HepG2 (cell line): ENCODE measurements around the gene ZNF467. TPM values are rescaled to one million over a fixed set of nuclear protein-coding genes. Genes with fewer than 3 reads are reported as not detected.

Experiments used
- ATAC-seq: fragments of 200-7000 bp; cut with Tn5 transposase; 3 replicates; pipeline ENCODE4 v1.9.1; 2020; ENCODE audit warnings: mild to moderate bottlenecking, moderate library complexity
- BruUV-seq: library from RNA; stranded (reverse); fragments of 400-500 nt; replicated peaks from 2 replicates; lab custom pipeline; 2021; lab: Mats Ljungman, UMichigan
- CTCF ChIA-PET: fragments of 300-600 bp; formaldehyde crosslinking; extraction: SDS; loops from one replicate; lab custom pipeline; 2021; ENCODE audit warnings: low total read pairs, inconsistent platforms, low intra/inter-chr PET ratio; lab: Yijun Ruan, JAX
- POLR2A ChIA-PET: fragments of 350-600 bp; sonication (Branson Sonifier 250); formaldehyde crosslinking; loops from one replicate; lab custom pipeline; 2020; ENCODE audit warnings: antibody characterized with exemption, inconsistent platforms; lab: Yijun Ruan, JAX
- DNase-seq: peaks from one replicate; pipeline ENCODE4 v3.0.0-alpha.2; 2015; ENCODE audit warnings: low spot score
- FAIRE-seq: peaks from 3 replicates; lab custom pipeline; 2011; peaks lifted over from hg19 to GRCh38; lab: Jason Lieb, UNC
- H2AFZ ChIP-seq: one replicate; pipeline ENCODE4 v1.6.1; 2011; ENCODE audit warnings: low read length, inconsistent platforms
- H3K27ac ChIP-seq: fragments of 300-600 bp; 3 replicates; pipeline ENCODE4 v1.8.0; 2011; ENCODE audit warnings: mixed run types, mild to moderate bottlenecking, mixed read lengths, low read length, inconsistent platforms; ENCODE audit not compliant: insufficient read depth; ENCODE audit errors: extremely low read length
- H3K27me3 ChIP-seq, 2 experiments: fragments of 200-600 bp in 1 of 2; 2 replicates in 1 of 2; 3 replicates in 1 of 2; pipeline versions ENCODE4 v1.6.0 to v1.8.0; 2011; ENCODE audit warnings: low read length in 2 of 2, mild to moderate bottlenecking in 2 of 2, moderate library complexity in 2 of 2, inconsistent platforms in 1 of 2; ENCODE audit not compliant: insufficient read depth in 2 of 2, control insufficient read depth in 1 of 2
- H3K36me3 ChIP-seq, 2 experiments: fragments of 200-600 bp in 1 of 2; replicated peaks in 1 of 2; 2 replicates in 1 of 2; 3 replicates in 1 of 2; pipeline versions ENCODE4 v1.5.1 to v1.8.0; 2011; ENCODE audit warnings: low read length in 2 of 2, inconsistent platforms in 1 of 2; ENCODE audit not compliant: insufficient read depth in 2 of 2, control insufficient read depth in 1 of 2
- H3K4me1 ChIP-seq: 2 replicates; pipeline ENCODE4 v1.5.1; 2012; ENCODE audit warnings: low read length, inconsistent platforms; ENCODE audit not compliant: insufficient read depth
- H3K4me2 ChIP-seq: 2 replicates; pipeline ENCODE4 v1.6.0; 2011; ENCODE audit warnings: low read depth, low read length, inconsistent platforms
- H3K4me3 ChIP-seq, 3 experiments: fragments of 200-600 bp in 1 of 3; sonication (generic), shearing (Covaris generic) in 1 of 3; replicated peaks in 1 of 3; 2 replicates each; pipeline ENCODE4 v1.5.1; 2011 to 2016; ENCODE audit warnings: low read length in 3 of 3, inconsistent platforms in 2 of 3, low read depth in 2 of 3, mild to moderate bottlenecking in 2 of 3, control low read depth in 1 of 3, mixed read lengths in 1 of 3; ENCODE audit not compliant: insufficient read depth in 1 of 3
- H3K79me2 ChIP-seq: one replicate; pipeline ENCODE4 v1.6.1; 2011; ENCODE audit warnings: low read length, inconsistent platforms; ENCODE audit not compliant: insufficient read depth
- H3K9ac ChIP-seq: 2 replicates; pipeline ENCODE4 v1.6.0; 2011; ENCODE audit warnings: mild to moderate bottlenecking, low read depth, low read length, inconsistent platforms; ENCODE audit not compliant: insufficient read depth
- H3K9me3 ChIP-seq: 2 replicates; pipeline ENCODE4 v1.5.1; 2012; ENCODE audit warnings: mild to moderate bottlenecking, low read length
- H4K20me1 ChIP-seq: 2 replicates; pipeline ENCODE4 v1.6.0; 2011; ENCODE audit warnings: inconsistent platforms, mild to moderate bottlenecking, low read length, moderate library complexity; ENCODE audit not compliant: insufficient read depth
- CCDC6 ChIP-seq: sonication (generic); formaldehyde crosslinking; IDR thresholded peaks from 2 replicates; pipeline ENCODE4 v1.8.1; 2022; ENCODE audit warnings: mild to moderate bottlenecking, missing genetic modification reagents, moderate library complexity
- ETV5 ChIP-seq: IDR thresholded peaks from 2 replicates; pipeline ENCODE4 v1.6.1; 2018; ENCODE audit warnings: missing biosample characterization, missing genetic modification reagents, inconsistent platforms, borderline replicate concordance
- GATA4 ChIP-seq: sonication (generic); IDR thresholded peaks from 2 replicates; pipeline ENCODE4 v1.6.1; 2016; ENCODE audit warnings: antibody characterized with exemption, low read depth, borderline replicate concordance
- MLLT10 ChIP-seq: sonication (generic); formaldehyde crosslinking; IDR thresholded peaks from 2 replicates; pipeline ENCODE4 v1.4.0; 2020; ENCODE audit warnings: missing genetic modification reagents
- MTA1 ChIP-seq: sonication (generic); formaldehyde crosslinking; IDR thresholded peaks from 2 replicates; pipeline ENCODE4 v1.4.0; 2020; ENCODE audit warnings: missing genetic modification reagents, mild to moderate bottlenecking, borderline replicate concordance
- NAIF1 ChIP-seq: sonication (generic); formaldehyde crosslinking; IDR thresholded peaks from 2 replicates; pipeline ENCODE4 v1.5.0; 2020; ENCODE audit warnings: mild to moderate bottlenecking, missing genetic modification reagents, borderline replicate concordance
- RBM22 ChIP-seq: fragments of 200-400 bp; formaldehyde crosslinking; optimal IDR thresholded peaks from 2 replicates; pipeline ENCODE3; 2017; ENCODE audit warnings: mild to moderate bottlenecking, low read length, moderate library complexity
- SOX13 ChIP-seq, 3 experiments: fragments of 450-650 bp in 1 of 3; sonication (generic) in 1 of 3; formaldehyde crosslinking in 1 of 3; IDR thresholded peaks in 2 of 3; conservative IDR thresholded peaks in 1 of 3; 2 replicates each; pipeline versions ENCODE4 v1.5.0 to v1.6.1; 2016 to 2020; ENCODE audit warnings: antibody characterized with exemption in 1 of 3, mild to moderate bottlenecking in 1 of 3, missing compliant biosample characterization in 1 of 3, missing genetic modification reagents in 1 of 3, moderate library complexity in 1 of 3
- TAF15 ChIP-seq: fragments of 200-400 bp; formaldehyde crosslinking; IDR thresholded peaks from one replicate; pipeline ENCODE4 v1.6.1; 2018; ENCODE audit warnings: mild to moderate bottlenecking, low read depth, low read length; ENCODE audit not compliant: poor library complexity, severe bottlenecking
- ZFP36L2 ChIP-seq: sonication (generic); formaldehyde crosslinking; IDR thresholded peaks from 2 replicates; pipeline ENCODE4 v1.4.0; 2020; ENCODE audit warnings: missing genetic modification reagents
- ZFP82 ChIP-seq: sonication (generic); formaldehyde crosslinking; IDR thresholded peaks from 2 replicates; pipeline ENCODE4 v1.5.1; 2020; ENCODE audit warnings: mild to moderate bottlenecking, missing genetic modification reagents, borderline replicate concordance
- ZNF556 ChIP-seq: sonication (generic); formaldehyde crosslinking; IDR thresholded peaks from 2 replicates; pipeline ENCODE4 v1.4.0; 2020; ENCODE audit warnings: mild to moderate bottlenecking, missing genetic modification reagents, borderline replicate concordance
- WGBS: methylation state at CpG from one replicate; pipeline ENCODE4 v1.1.6; 2017; ENCODE audit warnings: low lambda C conversion rate; 5-methylcytosine and 5-hydroxymethylcytosine counted together
- in situ Hi-C: cut with HindIII; loops from 2 replicates; pipeline ENCODE4 v1.10.0; 2017; ENCODE audit warnings: low pct_unique_long_range_greater_than_20kb; ENCODE audit not compliant: extremely low pct_ligation_motif_present
- intact Hi-C: fragments of 100-400 bp; cut with micrococcal nuclease; formaldehyde crosslinking; loops from one replicate; pipeline ENCODE4 v1.10.0; 2022; ENCODE audit not compliant: unreplicated experiment
- polyA plus RNA-seq, 8 experiments: library from polyadenylated mRNA; depleted of rRNA in 3 of 8; stranded (reverse) in 7 of 8; unstranded in 1 of 8; fragments of >200 nt; fragmentation: Illumina TruSeq in 4 of 8; extraction: Trizol in 4 of 8; gene quantifications; 2 replicates each; pipeline versions ENCODE4 v1.2.1 to v1.2.3, GENCODE V29; 2011 to 2016; ENCODE audit warnings: low read depth in 4 of 8, missing spikeins in 1 of 8, mixed read lengths in 1 of 8; ENCODE audit not compliant: insufficient read depth in 1 of 8
- total RNA-seq, 5 experiments: library from RNA; depleted of rRNA; stranded (reverse); fragments of >200 nt; fragmentation: Illumina TruSeq; extraction: Trizol; gene quantifications; 2 replicates each; pipeline ENCODE4 v1.2.3, GENCODE V29; 2016; ENCODE audit warnings: low read depth in 1 of 5
- TF ChIP-seq, protein P1 (sequence below): sonication (generic); formaldehyde crosslinking; IDR thresholded peaks from 2 replicates; pipeline ENCODE4 v1.4.0; 2020; ENCODE audit warnings: missing genetic modification reagents
- TF ChIP-seq, protein P2 (sequence below): IDR thresholded peaks from 2 replicates; pipeline ENCODE4 v1.6.1; 2016; ENCODE audit warnings: mild to moderate bottlenecking
- TF ChIP-seq, protein P3 (sequence below): fragments of 450-650 bp; IDR thresholded peaks from 2 replicates; pipeline ENCODE4 v1.6.1; 2017; ENCODE audit warnings: mild to moderate bottlenecking

The ZNF467 gene
- total and polyA plus RNA-seq, 2 of the 13 experiments (the other 11 are each of a cell fraction or from before 2014, with no cell fraction given), result 0.03 TPM; not detected in 1

DNA sequence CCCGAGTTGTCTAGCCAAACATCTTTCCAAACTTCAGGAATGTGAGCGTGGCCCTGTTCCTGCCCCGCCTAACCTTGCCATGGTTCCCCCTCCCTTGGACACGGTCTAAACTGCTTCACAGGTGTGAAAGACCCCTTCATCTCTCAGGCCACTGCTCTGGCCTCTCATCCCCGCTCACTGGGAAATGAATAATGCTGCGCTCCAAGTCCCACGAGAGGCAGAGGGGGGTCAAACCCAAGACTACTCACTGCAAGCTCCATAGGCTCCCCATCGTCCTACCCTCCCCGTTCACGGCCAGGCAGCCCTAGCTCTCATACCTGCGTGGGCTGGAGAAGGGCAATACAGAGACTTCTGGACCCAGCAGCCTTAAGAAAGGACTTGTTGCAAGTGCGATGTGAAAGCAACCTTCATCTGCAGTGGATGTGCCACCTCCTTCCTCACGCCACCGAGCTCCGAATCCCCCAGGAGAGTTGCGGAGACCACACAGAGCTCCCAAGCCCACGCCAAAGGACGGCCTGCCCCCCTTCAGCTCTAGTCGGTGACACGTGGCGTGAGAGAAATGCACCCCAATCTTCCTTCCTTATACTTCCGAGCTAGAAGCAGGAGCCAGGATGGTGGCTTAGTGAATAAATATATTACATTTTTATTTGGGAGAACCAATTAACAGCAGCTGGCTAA, 9.7 kb downstream of the ZNF467 start:
- TF ChIP-seq RBM22 (no peak), TAF15 (no peak), ZFP82 (CRISPR knock-in tag) (no peak), NAIF1 (CRISPR knock-in tag) (no peak), CCDC6 (CRISPR knock-in tag) (no peak), ZFP36L2 (CRISPR knock-in tag) (no peak), SOX13 (IDR thresholded peaks at IDR 0.05) (no peak), SOX13 (CRISPR knock-in tag; conservative IDR thresholded peaks at IDR 0.05 in 1 of 2, IDR thresholded peaks at IDR 0.05 in 1 of 2) (no peak), ZNF556 (CRISPR knock-in tag) (no peak), ETV5 (CRISPR knock-in tag) (no peak), MLLT10 (CRISPR knock-in tag) (no peak), MTA1 (CRISPR knock-in tag) (no peak), GATA4 (no peak)
- TF ChIP-seq, protein P1, sequence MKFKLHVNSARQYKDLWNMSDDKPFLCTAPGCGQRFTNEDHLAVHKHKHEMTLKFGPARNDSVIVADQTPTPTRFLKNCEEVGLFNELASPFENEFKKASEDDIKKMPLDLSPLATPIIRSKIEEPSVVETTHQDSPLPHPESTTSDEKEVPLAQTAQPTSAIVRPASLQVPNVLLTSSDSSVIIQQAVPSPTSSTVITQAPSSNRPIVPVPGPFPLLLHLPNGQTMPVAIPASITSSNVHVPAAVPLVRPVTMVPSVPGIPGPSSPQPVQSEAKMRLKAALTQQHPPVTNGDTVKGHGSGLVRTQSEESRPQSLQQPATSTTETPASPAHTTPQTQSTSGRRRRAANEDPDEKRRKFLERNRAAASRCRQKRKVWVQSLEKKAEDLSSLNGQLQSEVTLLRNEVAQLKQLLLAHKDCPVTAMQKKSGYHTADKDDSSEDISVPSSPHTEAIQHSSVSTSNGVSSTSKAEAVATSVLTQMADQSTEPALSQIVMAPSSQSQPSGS, result no peak
- TF ChIP-seq, protein P2, sequence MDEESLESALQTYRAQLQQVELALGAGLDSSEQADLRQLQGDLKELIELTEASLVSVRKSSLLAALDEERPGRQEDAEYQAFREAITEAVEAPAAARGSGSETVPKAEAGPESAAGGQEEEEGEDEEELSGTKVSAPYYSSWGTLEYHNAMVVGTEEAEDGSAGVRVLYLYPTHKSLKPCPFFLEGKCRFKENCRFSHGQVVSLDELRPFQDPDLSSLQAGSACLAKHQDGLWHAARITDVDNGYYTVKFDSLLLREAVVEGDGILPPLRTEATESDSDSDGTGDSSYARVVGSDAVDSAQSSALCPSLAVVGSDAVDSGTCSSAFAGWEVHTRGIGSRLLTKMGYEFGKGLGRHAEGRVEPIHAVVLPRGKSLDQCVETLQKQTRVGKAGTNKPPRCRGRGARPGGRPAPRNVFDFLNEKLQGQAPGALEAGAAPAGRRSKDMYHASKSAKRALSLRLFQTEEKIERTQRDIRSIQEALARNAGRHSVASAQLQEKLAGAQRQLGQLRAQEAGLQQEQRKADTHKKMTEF (CRISPR knock-in tag), result no peak
- TF ChIP-seq, protein P3, sequence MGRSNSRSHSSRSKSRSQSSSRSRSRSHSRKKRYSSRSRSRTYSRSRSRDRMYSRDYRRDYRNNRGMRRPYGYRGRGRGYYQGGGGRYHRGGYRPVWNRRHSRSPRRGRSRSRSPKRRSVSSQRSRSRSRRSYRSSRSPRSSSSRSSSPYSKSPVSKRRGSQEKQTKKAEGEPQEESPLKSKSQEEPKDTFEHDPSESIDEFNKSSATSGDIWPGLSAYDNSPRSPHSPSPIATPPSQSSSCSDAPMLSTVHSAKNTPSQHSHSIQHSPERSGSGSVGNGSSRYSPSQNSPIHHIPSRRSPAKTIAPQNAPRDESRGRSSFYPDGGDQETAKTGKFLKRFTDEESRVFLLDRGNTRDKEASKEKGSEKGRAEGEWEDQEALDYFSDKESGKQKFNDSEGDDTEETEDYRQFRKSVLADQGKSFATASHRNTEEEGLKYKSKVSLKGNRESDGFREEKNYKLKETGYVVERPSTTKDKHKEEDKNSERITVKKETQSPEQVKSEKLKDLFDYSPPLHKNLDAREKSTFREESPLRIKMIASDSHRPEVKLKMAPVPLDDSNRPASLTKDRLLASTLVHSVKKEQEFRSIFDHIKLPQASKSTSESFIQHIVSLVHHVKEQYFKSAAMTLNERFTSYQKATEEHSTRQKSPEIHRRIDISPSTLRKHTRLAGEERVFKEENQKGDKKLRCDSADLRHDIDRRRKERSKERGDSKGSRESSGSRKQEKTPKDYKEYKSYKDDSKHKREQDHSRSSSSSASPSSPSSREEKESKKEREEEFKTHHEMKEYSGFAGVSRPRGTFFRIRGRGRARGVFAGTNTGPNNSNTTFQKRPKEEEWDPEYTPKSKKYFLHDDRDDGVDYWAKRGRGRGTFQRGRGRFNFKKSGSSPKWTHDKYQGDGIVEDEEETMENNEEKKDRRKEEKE, result no peak
- intact Hi-C loops (no loop called here), in situ Hi-C loops (no loop called here)
- Histone ChIP-seq H3K9me3 (no peaks in the 10 kb centered on the region), H3K79me2 (no peaks in the 10 kb centered on the region), H3K4me3 (no peak overlapping the region), H3K27me3 (peaks cover 0 to 11% of the 10 kb centered on the region in 2 experiments; a peak in 2 of 5 replicates), H4K20me1 (no peaks in the 10 kb centered on the region), H3K9ac (no peak overlapping the region), H3K27ac (no peak overlapping the region), H3K4me1 (no peaks in the 10 kb centered on the region), H2AFZ (no peak overlapping the region), H3K4me2 (no peak overlapping the region), H3K36me3 (no peaks in the 10 kb centered on the region)
- CTCF ChIA-PET, result no interaction called here
- no TSS peak for BruUV-seq
- no peak for DNase-seq
- no peak for FAIRE-seq
- POLR2A ChIA-PET, result no interaction called here
- 39% methylated on average over 11 of the region's 22 CpGs for WGBS
- no peak for ATAC-seq
